Osteocyte (in vitro differentiated cells): ENCODE results near the gene ERP27. TPM values are rescaled to one million over a fixed set of nuclear protein-coding genes. Genes with fewer than 3 reads are reported as not detected.
A peak's percentile ranks its signal among the peaks of the same experiment; 100 is the strongest.

Experiments
- DNase-seq: peaks from one replicate; pipeline ENCODE4 v3.0.0; 2021; ENCODE audit warnings: mixed read lengths; ENCODE audit not compliant: unreplicated experiment; ENCODE audit errors: extremely low spot score
- H3K27ac Mint-ChIP-seq: one replicate; pipeline ENCODE4 v1.8.0; 2021; ENCODE audit warnings: mild to moderate bottlenecking, mixed read lengths; ENCODE audit not compliant: unreplicated experiment
- H3K27me3 Mint-ChIP-seq: one replicate; pipeline ENCODE4 v1.8.0; 2021; ENCODE audit warnings: mixed read lengths; ENCODE audit not compliant: unreplicated experiment
- H3K36me3 Mint-ChIP-seq: one replicate; pipeline ENCODE4 v1.8.0; 2021; ENCODE audit warnings: mixed read lengths; ENCODE audit not compliant: unreplicated experiment
- H3K4me1 Mint-ChIP-seq: one replicate; pipeline ENCODE4 v1.8.0; 2021; ENCODE audit warnings: mixed read lengths; ENCODE audit not compliant: unreplicated experiment
- H3K4me3 Mint-ChIP-seq: one replicate; pipeline ENCODE4 v1.8.0; 2021; ENCODE audit warnings: mild to moderate bottlenecking, moderate library complexity, mixed read lengths; ENCODE audit not compliant: unreplicated experiment
- H3K9me3 Mint-ChIP-seq: one replicate; pipeline ENCODE4 v1.8.0; 2021; ENCODE audit warnings: mixed read lengths; ENCODE audit not compliant: unreplicated experiment
- CTCF ChIP-seq: fragments of 200-600 bp; sonication (generic); IDR thresholded peaks from 2 replicates; pipeline ENCODE4 v1.5.0; 2021; ENCODE audit warnings: antibody characterized with exemption, mild to moderate bottlenecking, moderate library complexity
- long read RNA-seq: library from polyadenylated mRNA; unstranded; transcript quantifications from one replicate; pipeline ENCODE4 v2.0.0, GENCODE V29; 2021
- total RNA-seq: library from RNA; stranded (reverse); gene quantifications from 2 replicates; pipeline ENCODE4 v1.2.1, GENCODE V29; 2021

ERP27 gene
- 0.50 and 0.70 TPM in 2 replicates for total RNA-seq
- long read RNA-seq, partial matches to known transcripts = 1 of 2 reads
- long read RNA-seq, other reads (novel, unspliced or antisense) = 1 of 2 reads

DNA sequence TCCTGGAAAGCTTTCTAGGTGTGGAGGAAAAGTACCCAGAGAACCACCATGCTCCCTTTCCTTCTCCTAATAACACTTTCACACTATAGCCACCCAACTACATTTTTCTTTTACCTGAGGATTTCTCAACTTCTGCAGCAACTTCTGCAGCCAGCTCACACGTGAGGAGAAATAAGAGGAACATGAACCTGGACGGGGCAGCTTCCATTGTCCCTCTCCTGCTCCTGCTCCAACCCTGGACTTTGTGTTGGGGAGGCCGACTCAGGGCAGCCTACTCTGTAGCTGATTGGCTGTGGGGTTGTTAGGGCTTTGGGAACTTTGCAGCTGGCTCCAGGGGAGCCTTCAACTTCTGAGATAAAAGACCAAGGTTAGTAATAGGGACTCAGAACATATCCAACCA lies at the start of gene ERP27:
TSS of gene ERP27 (minus strand) at position 237 of the 400 bp plus-strand sequence. CDS start at position 208, 29 bp downstream.
- Mint-ChIP-seq H3K4me1 (peaks cover 8% of the 10 kb centered on the region), H3K36me3 (peaks cover 11% of the 10 kb centered on the region), H3K4me3 (no peak within 1 kb of the TSS), H3K27me3 (no peaks in the 10 kb centered on the region), H3K9me3 (peaks cover 13% of the 10 kb centered on the region), H3K27ac (no peak within 1 kb of the TSS)
- TF ChIP-seq CTCF = no peak
- no peak for DNase-seq

- Mint-ChIP-seq H3K4me1 (no peaks in the 10 kb centered on the region), H3K4me3 (no peak overlapping the region), H3K27me3 (no peaks in the 10 kb centered on the region), H3K9me3 (peaks cover 25% of the 10 kb centered on the region), H3K27ac (no peak overlapping the region), H3K36me3 (no peaks in the 10 kb centered on the region)
- no peak for DNase-seq
- no peak for TF ChIP-seq CTCF
Measured at GRCh38 chr12:14988035-14988434, 49.7 kb upstream of the ERP27 start.

- no peak overlapping the region for H3K4me3 Mint-ChIP-seq
- DNase-seq = no peak
- H3K27me3 Mint-ChIP-seq = no peaks in the 10 kb centered on the region
- no peaks in the 10 kb centered on the region for H3K4me1 Mint-ChIP-seq
- no peaks in the 10 kb centered on the region for H3K36me3 Mint-ChIP-seq
- peak; percentile 36 for TF ChIP-seq CTCF
- no peak overlapping the region for H3K27ac Mint-ChIP-seq
- peaks cover 23% of the 10 kb centered on the region for H3K9me3 Mint-ChIP-seq
Measured at GRCh38 chr12:14986449-14986848, 48.1 kb upstream of the ERP27 start.

- no peaks in the 10 kb centered on the region for H3K36me3 Mint-ChIP-seq
- TF ChIP-seq CTCF = no peak
- no peak overlapping the region for H3K27ac Mint-ChIP-seq
- H3K27me3 Mint-ChIP-seq = no peaks in the 10 kb centered on the region
- no peaks in the 10 kb centered on the region for H3K4me1 Mint-ChIP-seq
- peaks cover 12% of the 10 kb centered on the region for H3K9me3 Mint-ChIP-seq
- no peak for DNase-seq
- no peak overlapping the region for H3K4me3 Mint-ChIP-seq
Measured at GRCh38 chr12:14984766-14985285, 46.5 kb upstream of the ERP27 start.

GRCh38 chr12:14984036-14984435 lies 45.7 kb upstream of the ERP27 start:
- DNase-seq = no peak
- no peak for TF ChIP-seq CTCF
- Mint-ChIP-seq H3K27ac (no peak overlapping the region), H3K4me1 (no peaks in the 10 kb centered on the region), H3K27me3 (no peaks in the 10 kb centered on the region), H3K9me3 (peaks cover 9% of the 10 kb centered on the region), H3K36me3 (no peaks in the 10 kb centered on the region), H3K4me3 (no peak overlapping the region)
